Erythroblast (primary cell): ENCODE data around the gene SLC29A3.

Source experiments
- GATA1 ChIP-seq: IDR thresholded peaks from 2 replicates; pipeline ENCODE4 v1.6.1; 2011; ENCODE audit warnings: low read depth, mild to moderate bottlenecking, control low read depth, low read length, moderate library complexity
- POLR2A ChIP-seq: IDR thresholded peaks from 2 replicates; pipeline ENCODE4 v1.6.1; 2011; ENCODE audit warnings: mild to moderate bottlenecking, low read length

- no peak for TF ChIP-seq POLR2A
- no peak for TF ChIP-seq GATA1
Measured at GRCh38 chr10:71301371-71301916, 17.6 kb upstream of the SLC29A3 start.
